Upper lobe of left lung (tissue), 4 donors: Measurements from ENCODE around the gene ITGB3BP.

ENCODE experiments used
- EP300 ChIP-seq, 4 donors: sonication (generic); formaldehyde crosslinking; IDR thresholded peaks; one replicate each; pipeline ENCODE4 v1.5.1; 2017; ENCODE audit warnings: antibody characterized with exemption in 4 of 4, control low read depth in 2 of 4
- TF ChIP-seq, protein P1 (sequence below), 6 experiments: fragments of 450-650 bp in 4 of 6; fragments of 200-600 bp in 2 of 6; sonication (generic) in 2 of 6; IDR thresholded peaks; one replicate each; pipeline ENCODE4 v1.5.1; 2016 to 2019; ENCODE audit warnings: antibody characterized with exemption in 6 of 6

DNA sequence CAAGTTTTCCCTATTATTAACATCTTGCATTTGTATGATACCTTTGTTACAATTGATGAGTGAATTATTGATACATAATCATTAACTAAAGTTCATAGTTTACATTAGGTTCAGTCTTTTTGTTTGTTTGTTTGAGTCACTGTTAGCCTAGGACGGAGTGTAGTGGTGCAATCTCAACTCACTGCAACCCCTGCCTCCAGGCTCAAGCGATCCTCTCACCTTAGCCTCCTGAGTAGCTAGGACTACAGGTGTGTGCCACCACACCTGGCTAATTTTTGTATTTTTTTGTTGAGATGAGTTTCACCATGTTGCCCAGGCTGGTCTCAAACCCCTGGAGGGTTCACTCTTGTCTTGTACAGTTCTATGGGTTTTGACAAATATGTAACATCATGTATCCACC, 36.3 kb upstream of the ITGB3BP start:
- no peak for TF ChIP-seq EP300 (IDR thresholded peaks at IDR 0.05)
- TF ChIP-seq, protein P1, sequence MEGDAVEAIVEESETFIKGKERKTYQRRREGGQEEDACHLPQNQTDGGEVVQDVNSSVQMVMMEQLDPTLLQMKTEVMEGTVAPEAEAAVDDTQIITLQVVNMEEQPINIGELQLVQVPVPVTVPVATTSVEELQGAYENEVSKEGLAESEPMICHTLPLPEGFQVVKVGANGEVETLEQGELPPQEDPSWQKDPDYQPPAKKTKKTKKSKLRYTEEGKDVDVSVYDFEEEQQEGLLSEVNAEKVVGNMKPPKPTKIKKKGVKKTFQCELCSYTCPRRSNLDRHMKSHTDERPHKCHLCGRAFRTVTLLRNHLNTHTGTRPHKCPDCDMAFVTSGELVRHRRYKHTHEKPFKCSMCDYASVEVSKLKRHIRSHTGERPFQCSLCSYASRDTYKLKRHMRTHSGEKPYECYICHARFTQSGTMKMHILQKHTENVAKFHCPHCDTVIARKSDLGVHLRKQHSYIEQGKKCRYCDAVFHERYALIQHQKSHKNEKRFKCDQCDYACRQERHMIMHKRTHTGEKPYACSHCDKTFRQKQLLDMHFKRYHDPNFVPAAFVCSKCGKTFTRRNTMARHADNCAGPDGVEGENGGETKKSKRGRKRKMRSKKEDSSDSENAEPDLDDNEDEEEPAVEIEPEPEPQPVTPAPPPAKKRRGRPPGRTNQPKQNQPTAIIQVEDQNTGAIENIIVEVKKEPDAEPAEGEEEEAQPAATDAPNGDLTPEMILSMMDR (IDR thresholded peaks at IDR 0.05), result no peak
